Head of caudate nucleus (tissue), 42 donors: Measurements from ENCODE around the gene ATXN1.

Source experiments
- DNase-seq, 42 donors: peaks; one replicate each; pipeline versions ENCODE4 v3.0.0 to v3.0.0-alpha.2; 2020 to 2021; ENCODE audit warnings: mixed read lengths in 7 of 42
- intact Hi-C: fragments of 100-400 bp; cut with DNase I; formaldehyde crosslinking; loops from one replicate; pipeline ENCODE4 v1.15.0; 2022

The ATXN1 gene

DNA sequence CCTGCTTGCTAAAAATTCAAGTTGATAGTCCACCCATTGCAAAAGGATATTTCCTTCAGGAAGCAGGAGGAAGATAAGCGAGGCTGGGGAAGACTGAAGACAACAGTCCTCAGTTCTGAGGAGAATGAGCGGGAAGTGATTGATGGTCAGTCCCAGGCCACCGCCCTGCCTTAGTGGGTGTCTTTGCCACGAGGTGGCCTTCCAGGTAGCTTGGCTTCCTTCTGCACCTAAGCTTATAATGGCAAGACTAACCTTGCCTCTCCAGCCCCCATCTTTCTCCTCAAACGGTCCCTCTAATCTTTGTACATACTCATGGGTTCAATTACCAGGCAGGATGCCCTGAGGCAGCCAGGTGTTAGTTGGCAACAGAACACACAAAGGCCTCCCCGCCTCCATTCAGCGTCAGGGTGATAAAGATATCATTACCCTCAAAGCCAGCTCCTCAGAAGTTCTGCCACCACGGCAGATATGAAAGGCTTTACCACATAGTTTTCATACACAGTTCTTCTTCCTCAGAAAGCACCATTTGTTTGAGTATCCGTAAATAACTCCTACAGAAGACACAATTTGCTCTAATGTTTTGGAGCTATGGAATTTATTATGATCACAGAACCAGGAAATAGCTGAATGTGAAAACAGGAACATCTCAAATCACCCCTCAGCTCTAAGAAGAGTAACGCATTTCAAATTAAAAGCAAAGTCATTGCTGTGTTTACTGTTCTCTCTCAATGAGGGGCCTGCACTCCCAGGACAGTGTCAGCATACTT, 249.4 kb downstream of the ATXN1 start:
- DNase-seq = no peak
- intact Hi-C loops = loop anchor here (5.0 kb wide), 1 partner anchor 250 kb away; the partner anchor contains the start of gene ATXN1

DNA sequence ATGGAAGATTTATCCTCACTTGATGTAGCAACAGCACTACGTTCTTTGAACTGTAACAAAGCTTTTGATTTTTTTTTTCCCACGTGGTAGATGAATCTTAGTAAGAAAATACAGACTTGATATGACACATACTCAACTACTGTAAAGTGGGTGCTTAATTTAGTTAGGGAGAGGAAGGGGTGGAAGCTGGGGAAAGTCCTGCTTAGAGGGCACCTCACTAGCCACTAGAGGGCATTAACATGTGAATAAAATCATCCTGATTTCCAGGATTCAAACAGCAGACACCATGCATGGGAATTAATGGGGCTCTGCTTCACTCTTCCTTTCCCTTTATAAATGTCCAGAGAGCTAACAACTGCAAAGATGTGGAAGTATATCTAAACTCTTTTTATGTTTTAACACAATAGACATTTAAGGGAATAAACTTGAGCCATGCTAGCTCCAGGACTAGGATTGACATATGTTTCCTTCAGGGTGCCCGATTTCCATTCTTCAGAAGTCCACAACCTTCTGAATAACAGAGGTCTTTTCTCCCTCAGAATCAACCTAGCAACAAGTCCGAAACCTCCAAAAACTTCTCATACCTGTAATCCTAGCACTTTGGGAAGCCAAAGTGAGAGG, 250.1 kb downstream of the ATXN1 start:
- peak in 10 of 42 donors; percentile 28 to 70 (median 40) for DNase-seq
- intact Hi-C loops = loop anchor here (5.0 kb wide), 1 partner anchor 251 kb away; the partner anchor contains the start of gene ATXN1

DNA sequence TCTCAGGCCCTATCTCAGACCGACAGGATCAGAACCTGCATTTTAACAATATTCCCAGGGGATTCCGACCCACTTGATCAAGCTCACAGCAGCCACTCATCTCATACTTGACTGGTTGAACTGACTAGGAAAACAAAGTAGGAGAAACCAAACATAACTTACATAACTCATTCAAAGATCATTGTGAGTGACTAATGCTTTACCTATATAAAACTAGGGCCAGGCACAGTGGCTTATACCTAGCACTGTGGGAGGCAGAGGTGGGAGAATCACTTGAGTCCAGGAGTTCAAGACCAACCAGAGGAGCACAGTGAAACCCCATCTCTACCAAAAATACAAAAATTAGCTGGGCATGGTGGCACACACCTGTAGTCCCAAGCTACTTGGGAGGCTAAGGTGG, 251.0 kb downstream of the ATXN1 start:
- intact Hi-C loops = loop anchor here (5.0 kb wide), 1 partner anchor 252 kb away; the partner anchor contains the start of gene ATXN1
- DNase-seq = no peak

- intact Hi-C loops = loop anchor here (10.0 kb wide), 1 partner anchor 174 kb away; no protein-coding TSS in a partner anchor
Measured at GRCh38 chr6:16508959-16509358, 252.3 kb downstream of the ATXN1 start.

GRCh38 chr6:16505711-16506357, 255.4 kb downstream of the ATXN1 start:
- DNase-seq = peak in 4 of 42 donors; percentile 32 to 63 (median 52)
- intact Hi-C loops = loop anchor here (10.0 kb wide), 1 partner anchor 171 kb away; no protein-coding TSS in a partner anchor

More at GRCh38 chr6:16508959-16509358, 252.3 kb downstream of the ATXN1 start:
- DNase-seq = no peak

DNA sequence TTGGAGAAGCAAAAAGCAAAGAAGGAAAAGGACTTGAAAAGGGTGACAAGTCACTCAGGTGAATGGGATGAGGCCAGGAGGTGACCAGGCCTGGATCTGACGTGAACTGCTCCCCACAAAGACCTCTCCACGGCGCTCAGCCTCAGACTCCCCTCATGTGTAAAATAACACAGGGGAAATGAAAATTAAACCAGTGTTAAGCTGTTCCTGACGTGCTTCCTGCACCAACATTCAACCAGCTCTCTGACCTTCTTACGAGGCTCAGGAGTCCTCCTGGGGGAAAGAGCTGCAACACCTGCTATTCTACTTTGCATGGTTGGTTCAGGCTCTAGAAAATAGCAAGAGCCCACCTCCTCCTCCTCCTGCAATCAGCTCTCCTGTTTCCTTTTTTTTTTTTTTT, 256.7 kb downstream of the ATXN1 start:
- no peak for DNase-seq
- intact Hi-C loops = loop anchor here (10.0 kb wide), 1 partner anchor 170 kb away; no protein-coding TSS in a partner anchor

DNA sequence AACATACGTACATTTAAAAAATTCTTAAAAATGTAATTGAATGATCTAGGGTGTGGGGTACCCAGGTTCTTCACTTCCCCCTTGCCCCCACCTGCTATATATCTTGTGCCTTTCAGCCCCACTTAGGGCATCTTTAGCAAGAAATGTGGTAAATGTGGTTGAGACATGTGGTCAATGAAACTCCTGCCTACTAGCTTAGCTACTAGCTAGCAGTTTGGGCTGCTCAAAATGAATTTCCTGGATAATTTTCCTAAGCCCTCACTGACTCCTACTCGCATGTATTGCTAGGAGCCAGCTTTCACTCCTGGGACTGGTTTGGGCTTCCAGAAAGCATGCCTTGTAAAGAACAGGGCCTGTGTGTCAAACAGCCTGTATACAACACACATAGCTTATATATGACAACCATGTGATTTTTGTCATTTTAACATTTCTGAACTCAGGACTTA, 257.3 kb downstream of the ATXN1 start:
- intact Hi-C loops = loop anchor here (10.0 kb wide), 1 partner anchor 169 kb away; no protein-coding TSS in a partner anchor
- no peak for DNase-seq

DNA sequence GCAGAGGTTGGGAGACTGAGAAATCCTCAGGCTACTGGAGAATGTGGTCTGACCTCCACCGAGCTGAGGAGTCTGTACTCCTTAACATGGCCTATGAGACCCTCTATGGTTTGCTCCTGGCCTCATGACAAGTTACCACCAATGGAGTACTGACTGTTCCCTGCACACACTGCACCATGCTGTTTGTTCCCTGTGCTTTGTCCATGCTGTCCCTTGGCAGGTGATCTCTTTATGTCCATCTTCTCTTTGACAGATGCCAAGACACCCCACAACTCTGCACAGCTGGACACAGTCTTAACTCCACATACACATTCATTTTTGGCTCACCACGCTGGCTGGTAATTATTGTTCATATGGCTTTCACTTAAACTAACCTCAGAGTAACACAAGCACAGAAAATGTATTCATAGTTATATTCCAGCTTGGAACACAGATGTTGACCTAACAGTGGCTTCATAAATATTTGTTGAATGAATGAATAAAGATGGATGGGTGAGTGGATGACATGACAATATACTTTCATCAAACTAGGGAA, 258.0 kb downstream of the ATXN1 start:
- intact Hi-C loops = loop anchor here (10.0 kb wide), 1 partner anchor 169 kb away; no protein-coding TSS in a partner anchor
- no peak for DNase-seq

- intact Hi-C loops = no loop called here
- DNase-seq = no peak
Measured at GRCh38 chr6:16498957-16499356, 262.3 kb downstream of the ATXN1 start.

GRCh38 chr6:16498237-16498636, 263.0 kb downstream of the ATXN1 start:
- intact Hi-C loops = no loop called here
- DNase-seq = no peak

DNA sequence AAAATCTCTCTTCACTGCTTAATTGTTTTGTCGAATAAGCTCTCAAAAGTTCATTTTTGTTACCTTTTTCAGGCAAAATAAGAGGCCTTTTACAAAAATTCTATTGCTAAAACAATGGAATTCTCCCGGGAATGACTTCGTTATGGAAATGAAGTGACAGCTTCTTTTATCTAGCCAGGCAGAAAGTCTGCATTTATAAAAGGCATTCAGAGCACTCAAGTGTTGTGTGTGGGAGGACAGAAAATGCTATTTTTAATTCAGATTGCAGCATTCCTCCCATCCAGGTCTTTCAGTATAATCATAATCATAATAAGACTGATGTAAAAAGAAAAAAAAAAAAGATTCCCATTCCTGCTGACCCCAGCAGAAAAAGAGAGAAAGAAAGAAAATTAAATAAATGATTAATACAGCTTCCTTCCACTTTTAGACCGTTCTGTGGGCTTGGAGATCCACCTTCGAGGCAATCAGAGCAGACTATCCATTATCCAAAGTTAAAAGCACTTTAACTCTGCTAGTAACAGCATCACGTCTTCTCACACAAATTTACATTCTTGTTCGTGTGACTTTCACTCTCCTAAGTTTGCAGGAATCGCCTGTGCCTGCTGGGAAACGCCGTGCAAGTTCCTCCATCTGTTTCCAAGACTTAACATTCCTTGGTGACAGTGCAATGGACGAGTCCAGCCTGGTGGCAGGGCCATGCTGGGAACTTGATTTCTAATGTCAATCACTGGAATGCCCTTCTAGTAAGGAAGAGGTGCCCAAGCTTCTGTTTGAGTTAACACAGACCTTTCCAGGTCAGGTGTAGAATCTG, 264.1 kb downstream of the ATXN1 start:
- intact Hi-C loops = no loop called here
- DNase-seq = peak in 2 of 42 donors; percentile 46 to 49

GRCh38 chr6:16496210-16496609, 265.1 kb downstream of the ATXN1 start:
- intact Hi-C loops = no loop called here
- peak in 1 of 42 donors; percentile 22 for DNase-seq

GRCh38 chr6:16494793-16495192, 266.5 kb downstream of the ATXN1 start:
- no peak for DNase-seq
- intact Hi-C loops = no loop called here

GRCh38 chr6:16493802-16494201, 267.5 kb downstream of the ATXN1 start:
- no peak for DNase-seq
- intact Hi-C loops = no loop called here

GRCh38 chr6:16493112-16493511, 268.1 kb downstream of the ATXN1 start:
- intact Hi-C loops = no loop called here
- no peak for DNase-seq

GRCh38 chr6:16491666-16492313, 269.5 kb downstream of the ATXN1 start:
- no peak for DNase-seq
- intact Hi-C loops = no loop called here

DNA sequence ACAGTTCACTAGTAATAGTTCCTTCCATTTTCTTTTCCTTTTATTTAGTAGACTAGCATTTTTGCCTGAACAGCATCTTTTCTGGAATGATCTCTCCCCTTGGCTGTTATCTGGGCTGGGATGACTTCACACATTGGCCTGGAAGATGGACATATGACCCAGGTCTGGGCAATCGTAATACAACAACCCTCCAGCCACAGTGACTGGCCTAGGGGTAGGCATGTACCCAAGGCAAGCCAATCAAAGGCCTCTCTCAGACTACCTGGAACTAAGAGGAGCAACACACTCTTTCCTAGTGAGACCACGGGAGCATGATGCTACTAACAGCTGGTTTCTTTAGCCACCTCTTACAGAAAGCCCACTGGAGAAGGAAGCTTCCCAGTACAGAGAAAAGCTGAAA, 270.6 kb downstream of the ATXN1 start:
- intact Hi-C loops = no loop called here
- DNase-seq = no peak

- intact Hi-C loops = no loop called here
- no peak for DNase-seq
Measured at GRCh38 chr6:16488813-16489212, 272.4 kb downstream of the ATXN1 start.
